GM13976 (cell line): ENCODE data around the gene SLC35B4.

Source experiments
- DNase-seq: peaks from one replicate; pipeline ENCODE4 v3.0.0; 2012; ENCODE audit warnings: low spot score
- in situ Hi-C: fragments of 300-500 bp; cut with MboI; formaldehyde crosslinking; loops from one replicate; pipeline ENCODE4 v1.12.0; 2022; ENCODE audit warnings: low sequenced_read_pairs, mixed read lengths, inconsistent platforms; ENCODE audit not compliant: unreplicated experiment
- TF ChIP-seq, protein P1 (sequence below): IDR thresholded peaks from 2 replicates; pipeline ENCODE4 v1.5.1; 2012; ENCODE audit warnings: borderline replicate concordance, mild to moderate bottlenecking; ENCODE audit not compliant: insufficient read depth; ENCODE audit errors: extremely low read depth, missing control alignments, control extremely low read depth

Gene SLC35B4

DNA sequence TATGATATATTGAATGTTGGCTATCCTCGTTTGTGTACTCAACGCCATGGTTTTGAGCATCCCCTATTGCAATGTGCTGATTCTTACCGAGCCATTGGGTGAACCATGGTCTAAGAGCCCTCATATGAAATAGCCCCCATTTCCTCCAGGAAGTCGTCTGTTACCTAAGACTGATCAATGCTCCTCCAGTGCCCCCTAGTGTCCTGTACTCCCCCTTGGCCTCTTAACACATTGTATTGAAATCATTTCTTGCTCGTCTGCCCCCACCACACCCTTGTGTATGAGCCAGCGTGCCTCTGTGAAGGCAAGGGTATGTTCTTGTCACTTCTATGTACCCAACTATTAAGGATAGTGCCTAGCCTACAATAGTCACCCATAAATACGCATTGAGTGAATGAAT lies 11.2 kb upstream of the SLC35B4 start:
- in situ Hi-C loops, result no loop called here
- peak; percentile 49 for DNase-seq
- TF ChIP-seq, protein P1, sequence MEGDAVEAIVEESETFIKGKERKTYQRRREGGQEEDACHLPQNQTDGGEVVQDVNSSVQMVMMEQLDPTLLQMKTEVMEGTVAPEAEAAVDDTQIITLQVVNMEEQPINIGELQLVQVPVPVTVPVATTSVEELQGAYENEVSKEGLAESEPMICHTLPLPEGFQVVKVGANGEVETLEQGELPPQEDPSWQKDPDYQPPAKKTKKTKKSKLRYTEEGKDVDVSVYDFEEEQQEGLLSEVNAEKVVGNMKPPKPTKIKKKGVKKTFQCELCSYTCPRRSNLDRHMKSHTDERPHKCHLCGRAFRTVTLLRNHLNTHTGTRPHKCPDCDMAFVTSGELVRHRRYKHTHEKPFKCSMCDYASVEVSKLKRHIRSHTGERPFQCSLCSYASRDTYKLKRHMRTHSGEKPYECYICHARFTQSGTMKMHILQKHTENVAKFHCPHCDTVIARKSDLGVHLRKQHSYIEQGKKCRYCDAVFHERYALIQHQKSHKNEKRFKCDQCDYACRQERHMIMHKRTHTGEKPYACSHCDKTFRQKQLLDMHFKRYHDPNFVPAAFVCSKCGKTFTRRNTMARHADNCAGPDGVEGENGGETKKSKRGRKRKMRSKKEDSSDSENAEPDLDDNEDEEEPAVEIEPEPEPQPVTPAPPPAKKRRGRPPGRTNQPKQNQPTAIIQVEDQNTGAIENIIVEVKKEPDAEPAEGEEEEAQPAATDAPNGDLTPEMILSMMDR, result peak; percentile 48

- TF ChIP-seq, protein P1, result no peak
- DNase-seq, result no peak
- in situ Hi-C loops, result no loop called here
Observed at GRCh38 chr7:134324107-134324506, 7.4 kb upstream of the SLC35B4 start.

GRCh38 chr7:134320201-134320600 lies 3.5 kb upstream of the SLC35B4 start:
- in situ Hi-C loops, result no loop called here
- TF ChIP-seq, protein P1, result no peak
- DNase-seq, result no peak

- in situ Hi-C loops, result no loop called here
- TF ChIP-seq, protein P1, result no peak
- DNase-seq, result no peak
Observed at GRCh38 chr7:134318443-134318842, 1.7 kb upstream of the SLC35B4 start.

DNA sequence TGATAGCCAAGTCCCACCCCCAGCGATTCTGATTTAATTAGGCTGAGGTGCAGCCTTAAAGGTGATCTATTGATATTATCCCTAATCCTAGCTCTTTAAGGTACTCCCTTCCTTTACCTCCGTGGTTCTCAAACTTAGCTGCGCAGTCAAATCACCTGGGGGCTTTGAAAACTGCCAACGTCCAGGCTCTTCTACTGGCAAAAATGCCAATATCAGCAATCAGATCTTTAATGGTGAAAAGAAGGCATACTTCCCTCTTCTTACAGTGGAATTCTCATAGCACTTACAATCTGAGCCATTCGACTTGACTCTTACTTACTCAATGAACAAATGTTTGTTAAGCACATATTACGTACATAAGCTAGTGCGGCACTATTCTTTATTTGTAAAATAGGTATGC lies 704 bp upstream of the SLC35B4 start:
- DNase-seq, result no peak
- in situ Hi-C loops, result no loop called here
- TF ChIP-seq, protein P1, result no peak

DNA sequence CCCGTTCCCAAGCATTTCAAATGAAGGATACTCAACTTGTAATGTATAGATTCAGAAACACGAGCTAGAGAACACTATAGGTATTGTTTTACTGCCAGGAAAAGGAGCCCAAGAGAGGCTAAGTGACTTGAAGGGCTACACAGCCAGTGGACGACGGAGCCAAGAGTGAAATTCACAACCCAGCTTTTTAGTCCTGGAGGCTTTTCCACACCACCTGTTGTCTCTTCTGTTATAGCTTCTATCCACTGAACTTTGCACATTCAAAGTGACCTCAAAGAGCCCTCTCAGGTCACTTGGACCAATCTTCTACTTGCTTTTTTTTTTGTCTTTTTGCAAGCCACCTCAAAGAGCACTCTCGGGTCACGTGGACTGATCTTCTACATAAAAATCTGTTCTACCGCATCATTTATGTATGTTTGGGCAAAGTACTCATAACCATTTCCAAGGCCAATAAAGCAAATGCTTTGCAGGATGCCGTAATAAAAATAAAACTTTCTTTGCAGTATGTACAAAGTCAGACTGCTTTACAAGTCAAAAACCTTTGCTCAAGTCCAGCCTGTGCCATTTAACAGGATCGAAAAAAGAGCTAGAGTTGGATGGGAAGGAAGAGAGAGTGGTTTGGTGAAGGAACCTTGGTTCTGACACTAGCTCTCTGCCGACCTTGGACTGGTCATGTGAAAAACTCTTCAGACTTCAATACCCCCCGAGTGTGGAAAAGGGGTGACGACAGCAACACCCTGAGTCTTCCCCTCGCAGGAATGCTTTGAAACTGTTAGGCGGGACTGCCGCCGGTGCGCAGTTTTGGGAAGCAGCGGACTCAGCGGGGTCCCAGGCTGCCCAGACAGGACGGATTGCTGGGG lies 821 bp downstream of the SLC35B4 start:
- in situ Hi-C loops, result no loop called here
- TF ChIP-seq, protein P1, result no peak
- DNase-seq, result peak; percentile 18

GRCh38 chr7:134313543-134313942 lies 3.2 kb downstream of the SLC35B4 start:
- TF ChIP-seq, protein P1, result no peak
- in situ Hi-C loops, result no loop called here
- DNase-seq, result no peak
